ENCODE results near the gene PIGA.
A peak's percentile ranks its signal among the peaks of the same experiment; 100 is the strongest.

Gene PIGA

GRCh38 chrX:15335135-15336022, at the start of gene PIGA:
TSS of gene PIGA (minus strand) at chrX:15335523. CDS start at chrX:15331930, 3,593 bp downstream.
- DNase-seq: peak; percentile 76 to 91 (median 88)

GRCh38 chrX:15384304-15384703, 49.0 kb upstream of the PIGA start, which contains the start of gene VEGFD:
TSS of gene VEGFD (minus strand) at chrX:15384413. CDS start at chrX:15383946, 467 bp downstream.
- DNase-seq: no peak

GRCh38 chrX:15382813-15383212, 47.5 kb upstream of the PIGA start:
- no peak for DNase-seq

GRCh38 chrX:15376956-15377355, 41.6 kb upstream of the PIGA start:
- no peak for DNase-seq

GRCh38 chrX:15373976-15374375, 38.7 kb upstream of the PIGA start:
- no peak for DNase-seq

GRCh38 chrX:15366506-15367352, 31.4 kb upstream of the PIGA start:
- no peak for DNase-seq

- no peak for DNase-seq
These were observed 24.4 kb upstream of the PIGA start for GRCh38 chrX:15359701-15360100.

GRCh38 chrX:15358533-15358932, 23.2 kb upstream of the PIGA start:
- DNase-seq: no peak

GRCh38 chrX:15356444-15356843, 21.1 kb upstream of the PIGA start:
- no peak for DNase-seq

GRCh38 chrX:15350329-15350996, 15.1 kb upstream of the PIGA start:
- no peak for DNase-seq

GRCh38 chrX:15349046-15349445, 13.7 kb upstream of the PIGA start:
- peak in 2 of 6 experiments; percentile 15 to 19 for DNase-seq

- DNase-seq: no peak
These were observed 10.7 kb upstream of the PIGA start for GRCh38 chrX:15345976-15346375.

GRCh38 chrX:15344106-15344505, 8.8 kb upstream of the PIGA start:
- DNase-seq: no peak

- DNase-seq: no peak
These were observed 7.8 kb upstream of the PIGA start for GRCh38 chrX:15343075-15343476.

- no peak for DNase-seq
These were observed 5.5 kb upstream of the PIGA start for GRCh38 chrX:15340867-15341266.

GRCh38 chrX:15336023-15336413, 695 bp upstream of the PIGA start:
- peak in 5 of 6 experiments; percentile 8 to 59 (median 47) for DNase-seq

- DNase-seq: peak in 2 of 6 experiments; percentile 20 to 21
These were observed 762 bp downstream of the PIGA start for GRCh38 chrX:15334561-15334960.

- DNase-seq: no peak
These were observed 6.5 kb downstream of the PIGA start for GRCh38 chrX:15328821-15329220.

GRCh38 chrX:15328131-15328530, 7.2 kb downstream of the PIGA start:
- DNase-seq: no peak

- DNase-seq: no peak
These were observed 12.9 kb downstream of the PIGA start for GRCh38 chrX:15322472-15322871.

GRCh38 chrX:15322072-15322471, 13.3 kb downstream of the PIGA start:
- DNase-seq: no peak

GRCh38 chrX:15321447-15321846, 13.9 kb downstream of the PIGA start:
- no peak for DNase-seq

- no peak for DNase-seq
These were observed 15.0 kb downstream of the PIGA start for GRCh38 chrX:15320297-15320696.
